CD4-positive, alpha-beta memory T cell (primary cell): ENCODE results near the gene ADSL. TPM values are rescaled to one million over a fixed set of nuclear protein-coding genes. Genes with fewer than 3 reads are reported as not detected.
A peak's percentile ranks its signal among the peaks of the same experiment; 100 is the strongest.

Source experiments
- CTCF ChIA-PET: fragments of 350-600 bp; sonication (Branson Sonifier 250); formaldehyde crosslinking; loops from one replicate; lab custom pipeline; 2021; ENCODE audit warnings: inconsistent platforms; ENCODE audit not compliant: partially characterized antibody; lab: Charles Lee
- POLR2A ChIA-PET: fragments of 350-600 bp; sonication (Branson Sonifier 250); formaldehyde crosslinking; loops from one replicate; lab custom pipeline; 2021; ENCODE audit not compliant: partially characterized antibody; lab: Charles Lee
- DNase-seq, 5 donors: peaks; one replicate each; pipeline versions ENCODE4 v3.0.0 to v3.0.0-alpha.2; 2020 to 2022; ENCODE audit warnings: mixed read lengths in 1 of 5
- H3K27ac ChIP-seq: one replicate; pipeline ENCODE4 v1.7.0; 2013; ENCODE audit warnings: low read depth, low read length
- H3K27me3 ChIP-seq: 2 replicates; pipeline ENCODE4 v1.7.0; 2013; ENCODE audit warnings: mild to moderate bottlenecking, low read length, moderate library complexity; ENCODE audit not compliant: insufficient read depth
- H3K36me3 ChIP-seq: 2 replicates; pipeline ENCODE4 v1.7.0; 2013; ENCODE audit warnings: mild to moderate bottlenecking, low read length, moderate library complexity; ENCODE audit not compliant: insufficient read depth
- H3K4me1 ChIP-seq: 2 replicates; pipeline ENCODE4 v1.7.0; 2013; ENCODE audit warnings: mild to moderate bottlenecking, low read length, moderate library complexity; ENCODE audit not compliant: insufficient read depth
- H3K4me3 ChIP-seq, 2 donors: one replicate each; pipeline ENCODE4 v1.7.0; 2013; ENCODE audit warnings: low read length in 2 of 2, mild to moderate bottlenecking in 1 of 2
- H3K9me3 ChIP-seq, 2 donors: one replicate each; pipeline ENCODE4 v1.7.0; 2013; ENCODE audit warnings: low read length in 2 of 2, control low read depth in 1 of 2; ENCODE audit not compliant: control insufficient read depth in 1 of 2
- H3K27ac Mint-ChIP-seq, 7 donors: one replicate each; pipeline ENCODE4 v1.8.0; 2020 to 2021; ENCODE audit warnings: mixed read lengths in 7 of 7, mild to moderate bottlenecking in 6 of 7, inconsistent platforms in 3 of 7, moderate library complexity in 3 of 7
- H3K27me3 Mint-ChIP-seq, 2 donors: one replicate each; pipeline ENCODE4 v1.8.0; 2020 to 2021; ENCODE audit warnings: mixed read lengths in 2 of 2
- H3K36me3 Mint-ChIP-seq, 2 donors: one replicate each; pipeline ENCODE4 v1.8.0; 2020 to 2021; ENCODE audit warnings: mixed read lengths in 2 of 2, inconsistent platforms in 1 of 2, mild to moderate bottlenecking in 1 of 2
- H3K4me1 Mint-ChIP-seq, 4 donors: one replicate each; pipeline ENCODE4 v1.8.0; 2020 to 2021; ENCODE audit warnings: mixed read lengths in 4 of 4, mild to moderate bottlenecking in 1 of 4
- H3K4me3 Mint-ChIP-seq, 8 donors: one replicate each; pipeline ENCODE4 v1.8.0; 2020 to 2021; ENCODE audit warnings: mixed read lengths in 8 of 8, mild to moderate bottlenecking in 7 of 8, moderate library complexity in 6 of 8, inconsistent platforms in 3 of 8
- H3K9me3 Mint-ChIP-seq, 8 donors: one replicate each; pipeline ENCODE4 v1.8.0; 2020 to 2021; ENCODE audit warnings: mixed read lengths in 8 of 8, mild to moderate bottlenecking in 5 of 8, inconsistent platforms in 3 of 8, moderate library complexity in 1 of 8
- intact Hi-C: fragments of 100-400 bp; cut with micrococcal nuclease; formaldehyde crosslinking; loops from one replicate; pipeline ENCODE4 v1.15.1; 2023
- polyA plus RNA-seq, 2 donors: library from polyadenylated mRNA; unstranded; fragments of 300-500 nt; fragmentation: Illumina TruSeq; gene quantifications; one replicate each; pipeline ENCODE4 v1.2.3, GENCODE V29; 2021
- total RNA-seq, 2 experiments: library from RNA; stranded (reverse); gene quantifications; one replicate each; pipeline ENCODE4 v1.2.3, GENCODE V29; 2021

ADSL gene
- total and polyA plus RNA-seq, 4 experiments from 2014 or later: 63.3 to 199 (median 109) TPM

DNA sequence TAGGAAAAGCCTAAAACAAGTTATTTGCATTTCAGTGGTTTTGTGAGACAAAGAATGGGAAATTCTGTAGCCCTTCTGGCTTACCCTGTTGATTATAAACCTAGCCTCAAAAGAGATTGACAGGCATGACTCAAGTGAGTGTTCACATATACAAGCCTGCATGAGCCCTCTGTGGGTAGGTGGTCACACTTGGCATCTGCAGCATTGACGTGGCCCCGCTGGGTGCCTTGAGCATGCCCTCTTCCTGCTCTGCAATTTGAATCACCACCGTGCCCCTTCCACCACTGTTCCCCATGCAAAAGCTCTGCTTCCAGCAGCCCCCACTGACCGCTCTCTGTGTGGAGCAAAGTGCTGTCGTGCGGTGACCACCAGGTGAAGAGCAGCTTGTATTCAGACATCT is 21.0 kb upstream of the ADSL start:
- peaks cover 23% of the 10 kb centered on the region for H3K36me3 ChIP-seq
- Mint-ChIP-seq H3K4me1 (peaks cover 64 to 97% (median 86%) of the 10 kb centered on the region in 4 donors), H3K27ac (peak overlapping the region; percentile 79 to 98 (median 96)), H3K36me3 (peaks cover 48 to 51% of the 10 kb centered on the region in 2 donors), H3K4me3 (peak overlapping the region; percentile 70 to 85 (median 82)), H3K27me3 (no peaks in the 10 kb centered on the region), H3K9me3 (peaks cover 0 to 3% (median 0%) of the 10 kb centered on the region in 8 donors)
- H3K9me3 ChIP-seq: no peaks in the 10 kb centered on the region
- H3K27me3 ChIP-seq: no peaks in the 10 kb centered on the region
- ChIA-PET CTCF (interaction anchor here (0.6 to 10.3 kb wide), 5 partner anchors 8 to 28 kb away, joined by 3 to 123 read pairs (median 7); partner anchors contain the start of gene ADSL), POLR2A (interaction anchor here (1.0 to 8.4 kb wide), 6 partner anchors 9 to 281 kb away, joined by 3 to 144 read pairs (median 14); partner anchors contain the start of genes ADSL and TNRC6B)
- H3K4me1 ChIP-seq: peaks cover 90% of the 10 kb centered on the region
- H3K27ac ChIP-seq: peak overlapping the region; percentile 48
- intact Hi-C loops: loop anchor here (2.0 kb wide), 1 partner anchor 35 kb away; no protein-coding TSS in a partner anchor
- peak overlapping the region in 1 of 2 donors; percentile 43 for H3K4me3 ChIP-seq
- peak in 3 of 5 donors; percentile 41 to 85 (median 50) for DNase-seq

- H3K36me3 ChIP-seq: peaks cover 11% of the 10 kb centered on the region
- ChIA-PET CTCF (interaction anchor here (2.1 to 10.3 kb wide), 3 partner anchors 9 to 20 kb away, joined by 7 to 123 read pairs (median 11); partner anchors contain the start of gene ADSL), POLR2A (interaction anchor here (0.6 to 8.4 kb wide), 7 partner anchors 7 to 149 kb away, joined by 3 to 144 read pairs (median 9); partner anchors contain the start of genes ADSL and TNRC6B)
- H3K27me3 Mint-ChIP-seq: no peaks in the 10 kb centered on the region
- no peaks in the 10 kb centered on the region for H3K9me3 ChIP-seq
- peaks cover 98% of the 10 kb centered on the region for H3K4me1 ChIP-seq
- peaks cover 69 to 100% (median 88%) of the 10 kb centered on the region in 4 donors for H3K4me1 Mint-ChIP-seq
- no peak overlapping the region for H3K4me3 ChIP-seq
- peak in 4 of 5 donors; percentile 29 to 80 (median 47) for DNase-seq
- intact Hi-C loops: no loop called here
- H3K4me3 Mint-ChIP-seq: peak overlapping the region; percentile 51 to 82 (median 56)
- H3K36me3 Mint-ChIP-seq: peaks cover 37 to 40% of the 10 kb centered on the region in 2 donors
- H3K27me3 ChIP-seq: no peaks in the 10 kb centered on the region
- H3K27ac Mint-ChIP-seq: peak overlapping the region; percentile 79 to 98 (median 94)
- H3K27ac ChIP-seq: peak overlapping the region; percentile 34
- H3K9me3 Mint-ChIP-seq: peaks cover 0 to 5% (median 0%) of the 10 kb centered on the region in 8 donors
These were observed 19.2 kb upstream of the ADSL start for GRCh38 chr22:40326905-40327735.

GRCh38 chr22:40328546-40329456 is 17.5 kb upstream of the ADSL start:
- CTCF ChIA-PET: interaction anchor here (10.3 kb wide), 1 partner anchor 19 kb away, joined by 123 read pairs; the partner anchor contains the start of gene ADSL
- intact Hi-C loops: no loop called here
- Histone ChIP-seq H3K27ac (no peak overlapping the region), H3K27me3 (no peaks in the 10 kb centered on the region), H3K9me3 (no peaks in the 10 kb centered on the region), H3K4me1 (peaks cover 98% of the 10 kb centered on the region), H3K4me3 (no peak overlapping the region), H3K36me3 (peaks cover 5% of the 10 kb centered on the region)
- peak overlapping the region in 5 of 8 donors; percentile 7 to 68 (median 47) for H3K4me3 Mint-ChIP-seq
- peaks cover 0 to 5% (median 0%) of the 10 kb centered on the region in 8 donors for H3K9me3 Mint-ChIP-seq
- DNase-seq: no peak
- POLR2A ChIA-PET: interaction anchor here (1.0 to 8.4 kb wide), 4 partner anchors 13 to 71 kb away, joined by 3 to 144 read pairs (median 24); partner anchors contain the start of gene ADSL
- H3K4me1 Mint-ChIP-seq: peaks cover 74 to 100% (median 90%) of the 10 kb centered on the region in 4 donors
- H3K27ac Mint-ChIP-seq: peak overlapping the region; percentile 68 to 98 (median 79)
- H3K27me3 Mint-ChIP-seq: no peaks in the 10 kb centered on the region
- H3K36me3 Mint-ChIP-seq: peaks cover 25 to 33% of the 10 kb centered on the region in 2 donors

DNA sequence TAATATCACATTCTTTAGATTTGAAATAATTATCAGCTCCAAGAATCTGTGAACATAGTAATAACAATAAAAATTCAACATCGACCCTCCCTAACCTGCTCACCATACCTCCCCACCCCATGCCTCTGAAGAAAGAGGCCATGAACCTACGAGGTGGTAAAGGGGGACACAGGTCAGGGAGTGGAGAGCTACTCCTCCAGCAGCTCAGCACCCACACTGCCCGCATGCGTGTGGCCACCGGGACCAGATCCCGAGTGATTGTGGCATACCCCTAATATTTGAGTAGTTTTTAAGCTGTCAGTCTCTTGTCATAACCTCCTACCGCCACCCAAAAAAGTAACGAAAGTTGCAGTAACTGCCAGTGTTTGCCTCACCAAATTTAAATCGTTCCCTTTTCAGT is 16.8 kb upstream of the ADSL start:
- Histone ChIP-seq H3K36me3 (peaks cover 5% of the 10 kb centered on the region), H3K27ac (no peak overlapping the region), H3K4me3 (no peak overlapping the region), H3K27me3 (no peaks in the 10 kb centered on the region), H3K9me3 (no peaks in the 10 kb centered on the region), H3K4me1 (peaks cover 98% of the 10 kb centered on the region)
- Mint-ChIP-seq H3K9me3 (peaks cover 0 to 5% (median 0%) of the 10 kb centered on the region in 8 donors), H3K4me3 (peak overlapping the region in 3 of 8 donors; percentile 20 to 58 (median 31)), H3K36me3 (peaks cover 25 to 30% of the 10 kb centered on the region in 2 donors), H3K27ac (peak overlapping the region in 6 of 7 donors; percentile 35 to 79 (median 72)), H3K27me3 (no peaks in the 10 kb centered on the region), H3K4me1 (peaks cover 78 to 100% (median 90%) of the 10 kb centered on the region in 4 donors)
- POLR2A ChIA-PET: interaction anchor here (1.0 to 2.4 kb wide), 3 partner anchors 17 to 285 kb away, joined by 3 to 29 read pairs (median 3); partner anchors contain the start of gene ADSL
- intact Hi-C loops: no loop called here
- no peak for DNase-seq
- CTCF ChIA-PET: interaction anchor here (10.3 kb wide), 1 partner anchor 18 kb away, joined by 123 read pairs; the partner anchor contains the start of gene ADSL

GRCh38 chr22:40330086-40330485 is 16.2 kb upstream of the ADSL start:
- Mint-ChIP-seq H3K4me3 (peak overlapping the region in 6 of 8 donors; percentile 25 to 65 (median 45)), H3K4me1 (peaks cover 78 to 100% (median 91%) of the 10 kb centered on the region in 4 donors), H3K9me3 (peaks cover 0 to 6% (median 0%) of the 10 kb centered on the region in 8 donors), H3K36me3 (peaks cover 25 to 30% of the 10 kb centered on the region in 2 donors), H3K27ac (peak overlapping the region; percentile 0 to 94 (median 75)), H3K27me3 (no peaks in the 10 kb centered on the region)
- no peak overlapping the region for H3K27ac ChIP-seq
- CTCF ChIA-PET: interaction anchor here (1.2 to 10.3 kb wide), 2 partner anchors 12 to 17 kb away, joined by 3 to 123 read pairs; partner anchors contain the start of gene ADSL
- POLR2A ChIA-PET: interaction anchor here (1.0 to 2.4 kb wide), 3 partner anchors 17 to 286 kb away, joined by 3 to 29 read pairs (median 3); partner anchors contain the start of gene ADSL
- H3K36me3 ChIP-seq: peaks cover 5% of the 10 kb centered on the region
- peaks cover 100% of the 10 kb centered on the region for H3K4me1 ChIP-seq
- no peaks in the 10 kb centered on the region for H3K27me3 ChIP-seq
- intact Hi-C loops: no loop called here
- DNase-seq: no peak
- H3K4me3 ChIP-seq: no peak overlapping the region
- no peaks in the 10 kb centered on the region for H3K9me3 ChIP-seq

- Histone ChIP-seq H3K4me3 (no peak overlapping the region), H3K36me3 (peaks cover 5% of the 10 kb centered on the region), H3K9me3 (no peaks in the 10 kb centered on the region), H3K27me3 (no peaks in the 10 kb centered on the region), H3K4me1 (peaks cover 100% of the 10 kb centered on the region), H3K27ac (no peak overlapping the region)
- Mint-ChIP-seq H3K27ac (peak overlapping the region in 6 of 7 donors; percentile 19 to 94 (median 80)), H3K36me3 (peaks cover 25 to 27% of the 10 kb centered on the region in 2 donors), H3K27me3 (no peaks in the 10 kb centered on the region), H3K9me3 (peaks cover 0 to 6% (median 0%) of the 10 kb centered on the region in 8 donors), H3K4me3 (peak overlapping the region in 4 of 8 donors; percentile 0 to 37 (median 16)), H3K4me1 (peaks cover 73 to 100% (median 88%) of the 10 kb centered on the region in 4 donors)
- POLR2A ChIA-PET: interaction anchor here (1.1 to 2.4 kb wide), 2 partner anchors 16 to 286 kb away, joined by 3 to 29 read pairs; partner anchors contain the start of gene ADSL
- no peak for DNase-seq
- intact Hi-C loops: no loop called here
- CTCF ChIA-PET: interaction anchor here (1.2 to 10.3 kb wide), 2 partner anchors 12 to 17 kb away, joined by 3 to 123 read pairs; partner anchors contain the start of gene ADSL
These were observed 15.7 kb upstream of the ADSL start for GRCh38 chr22:40330615-40331014.
